Suprapubic skin (tissue), 4 donors: ENCODE data around the gene KLHL12. TPM values are rescaled to one million over a fixed set of nuclear protein-coding genes. Genes with fewer than 3 reads are reported as not detected.
"Not testable (repeated sequence)": the region's sequence is repeated elsewhere in the genome, so short reads cannot be mapped to it uniquely, and the experiment has no call there.

Source experiments
- DNase-seq, 2 donors: peaks; one replicate each; pipeline ENCODE4 v3.0.0-alpha.2; 2019; ENCODE audit warnings: low spot score in 2 of 2
- H3K27ac ChIP-seq: fragments of 200-600 bp; sonication (generic); one replicate; pipeline ENCODE4 v1.5.1; 2019
- H3K27me3 ChIP-seq: fragments of 200-600 bp; sonication (generic); one replicate; pipeline ENCODE4 v1.5.1; 2019
- H3K36me3 ChIP-seq: fragments of 200-600 bp; sonication (generic); one replicate; pipeline ENCODE4 v1.5.1; 2019
- H3K4me1 ChIP-seq: fragments of 200-600 bp; sonication (generic); one replicate; pipeline ENCODE4 v1.5.1; 2019
- H3K4me3 ChIP-seq: fragments of 200-600 bp; sonication (generic); one replicate; pipeline ENCODE4 v1.5.1; 2019; ENCODE audit warnings: mild to moderate bottlenecking
- H3K9me3 ChIP-seq: fragments of 200-600 bp; sonication (generic); one replicate; pipeline ENCODE4 v1.5.1; 2019
- CTCF ChIP-seq, 2 donors: fragments of 200-600 bp in 1 of 2; fragments of 450-650 bp in 1 of 2; sonication (generic) in 1 of 2; IDR thresholded peaks; one replicate each; pipeline ENCODE4 v1.5.1; 2016 to 2019; ENCODE audit warnings: antibody characterized with exemption in 2 of 2, mild to moderate bottlenecking in 1 of 2, moderate library complexity in 1 of 2
- EP300 ChIP-seq: sonication (generic); formaldehyde crosslinking; IDR thresholded peaks from one replicate; pipeline ENCODE4 v1.6.1; 2017; ENCODE audit warnings: antibody characterized with exemption
- POLR2A ChIP-seq, 2 donors: fragments of 450-650 bp; IDR thresholded peaks; one replicate each; pipeline ENCODE4 v1.6.1; 2017; ENCODE audit warnings: antibody characterized with exemption in 2 of 2, mild to moderate bottlenecking in 2 of 2, moderate library complexity in 2 of 2
- POLR2AphosphoS5 ChIP-seq, 3 donors: sonication (generic); formaldehyde crosslinking; IDR thresholded peaks; one replicate each; pipeline ENCODE4 v1.6.1; 2017; ENCODE audit warnings: antibody characterized with exemption in 3 of 3
- WGBS: methylation state at CpG from one replicate; pipeline ENCODE4 v1.1.5; 2018; 5-methylcytosine and 5-hydroxymethylcytosine counted together
- total RNA-seq, 4 donors: library from RNA; depleted of rRNA; stranded (reverse); fragments of >200 nt; gene quantifications; one replicate each; pipeline ENCODE4 v1.1.0, GENCODE V29; 2016

Gene KLHL12
- total RNA-seq, 4 donors from 2014 or later = 13.4 to 19.6 (median 15.1) TPM

GRCh38 chr1:202944438-202944921, 17.4 kb upstream of the KLHL12 start:
- no peak for DNase-seq

GRCh38 chr1:202942426-202942825, 15.4 kb upstream of the KLHL12 start:
- Histone ChIP-seq H3K36me3 (peaks cover 76% of the 10 kb centered on the region), H3K9me3 (no peaks in the 10 kb centered on the region), H3K4me1 (peaks cover 21% of the 10 kb centered on the region), H3K4me3 (no peak overlapping the region), H3K27ac (no peak overlapping the region), H3K27me3 (no peaks in the 10 kb centered on the region)
- 100% methylated on average over 1 of the region's 1 CpG for WGBS
- no peak for DNase-seq
- TF ChIP-seq POLR2A (IDR thresholded peaks at IDR 0.05) (no peak), EP300 (no peak), POLR2AphosphoS5 (IDR thresholded peaks at IDR 0.05) (no peak), CTCF (IDR thresholded peaks at IDR 0.05) (no peak)

More at GRCh38 chr1:202944438-202944921, 17.4 kb upstream of the KLHL12 start:
- H3K9me3 ChIP-seq = no peaks in the 10 kb centered on the region
- TF ChIP-seq CTCF (IDR thresholded peaks at IDR 0.05) (no peak), POLR2AphosphoS5 (IDR thresholded peaks at IDR 0.05) (no peak), POLR2A (IDR thresholded peaks at IDR 0.05) (no peak), EP300 (no peak)
- H3K27ac ChIP-seq = no peak overlapping the region
- H3K4me1 ChIP-seq = peaks cover 10% of the 10 kb centered on the region
- peaks cover 95% of the 10 kb centered on the region for H3K36me3 ChIP-seq
- H3K27me3 ChIP-seq = no peaks in the 10 kb centered on the region
- WGBS = 87% methylated on average over 5 of the region's 5 CpGs
- no peak overlapping the region for H3K4me3 ChIP-seq

GRCh38 chr1:202941372-202941771, 14.3 kb upstream of the KLHL12 start:
- Histone ChIP-seq H3K36me3 (peaks cover 65% of the 10 kb centered on the region), H3K27me3 (no peaks in the 10 kb centered on the region), H3K4me3 (no peak overlapping the region), H3K4me1 (peaks cover 21% of the 10 kb centered on the region), H3K9me3 (no peaks in the 10 kb centered on the region), H3K27ac (no peak overlapping the region)
- no peak for TF ChIP-seq CTCF (IDR thresholded peaks at IDR 0.05)
- no peak for TF ChIP-seq POLR2A (IDR thresholded peaks at IDR 0.05)
- DNase-seq = no peak
- WGBS = 72% methylated on average over 4 of the region's 4 CpGs

GRCh38 chr1:202940561-202940960, 13.5 kb upstream of the KLHL12 start:
- TF ChIP-seq POLR2AphosphoS5 (IDR thresholded peaks at IDR 0.05) = no peak
- no peak for TF ChIP-seq POLR2A (IDR thresholded peaks at IDR 0.05)
- no peak for TF ChIP-seq EP300
- TF ChIP-seq CTCF (IDR thresholded peaks at IDR 0.05) = no peak
- no peak overlapping the region for H3K27ac ChIP-seq
- no peaks in the 10 kb centered on the region for H3K27me3 ChIP-seq
- peaks cover 21% of the 10 kb centered on the region for H3K4me1 ChIP-seq
- no peak overlapping the region for H3K4me3 ChIP-seq
- DNase-seq = no peak
- H3K9me3 ChIP-seq = no peaks in the 10 kb centered on the region
- peaks cover 57% of the 10 kb centered on the region for H3K36me3 ChIP-seq

GRCh38 chr1:202938287-202938925, 11.4 kb upstream of the KLHL12 start:
- no peak for DNase-seq
- Histone ChIP-seq H3K4me1 (peaks cover 21% of the 10 kb centered on the region), H3K4me3 (no peak overlapping the region), H3K9me3 (no peaks in the 10 kb centered on the region), H3K36me3 (peaks cover 36% of the 10 kb centered on the region), H3K27ac (no peak overlapping the region), H3K27me3 (no peaks in the 10 kb centered on the region)
- TF ChIP-seq CTCF (IDR thresholded peaks at IDR 0.05) = no peak
- no peak for TF ChIP-seq EP300
- no peak for TF ChIP-seq POLR2A (IDR thresholded peaks at IDR 0.05)
- TF ChIP-seq POLR2AphosphoS5 (IDR thresholded peaks at IDR 0.05) = no peak
- WGBS = 54% methylated on average over 5 of the region's 5 CpGs

GRCh38 chr1:202936409-202936808, 9.4 kb upstream of the KLHL12 start:
- not testable (repeated sequence) for H3K9me3 ChIP-seq, DNase-seq, H3K27me3 ChIP-seq, H3K4me3 ChIP-seq, H3K27ac ChIP-seq
- Histone ChIP-seq H3K36me3 (peaks cover 16% of the 10 kb centered on the region), H3K4me1 (peaks cover 15% of the 10 kb centered on the region)
- WGBS = 87% methylated on average over 2 of the region's 6 CpGs
